HepG2 (cell line): ENCODE data around the gene CNDP1. TPM values are rescaled to one million over a fixed set of nuclear protein-coding genes. Genes with fewer than 3 reads are reported as not detected.

Experiments used
- CHCHD3 ChIP-seq: sonication (generic); formaldehyde crosslinking; IDR thresholded peaks from 2 replicates; pipeline ENCODE4 v1.8.0; 2022; ENCODE audit warnings: mild to moderate bottlenecking, missing genetic modification reagents, moderate library complexity
- EP300 ChIP-seq, 3 experiments: sonication (generic) in 1 of 3; formaldehyde crosslinking in 1 of 3; IDR thresholded peaks; 2 replicates each; pipeline versions ENCODE4 v1.5.1 to v1.6.1; 2011 to 2020; ENCODE audit warnings: low read depth in 2 of 3, low read length in 2 of 3, borderline replicate concordance in 1 of 3, improper control_type of control experiment in 1 of 3, mild to moderate bottlenecking in 1 of 3, missing genetic modification reagents in 1 of 3, moderate library complexity in 1 of 3
- ETV5 ChIP-seq: IDR thresholded peaks from 2 replicates; pipeline ENCODE4 v1.6.1; 2018; ENCODE audit warnings: missing biosample characterization, missing genetic modification reagents, inconsistent platforms, borderline replicate concordance
- GATA4 ChIP-seq: sonication (generic); IDR thresholded peaks from 2 replicates; pipeline ENCODE4 v1.6.1; 2016; ENCODE audit warnings: antibody characterized with exemption, low read depth, borderline replicate concordance
- HDAC1 ChIP-seq: sonication (generic); formaldehyde crosslinking; IDR thresholded peaks from 2 replicates; pipeline ENCODE4 v1.5.1; 2020; ENCODE audit warnings: mild to moderate bottlenecking, missing genetic modification reagents
- ISL2 ChIP-seq: sonication (generic); formaldehyde crosslinking; IDR thresholded peaks from 2 replicates; pipeline ENCODE4 v1.5.0; 2020; ENCODE audit warnings: missing genetic modification reagents
- MYC ChIP-seq: sonication (generic); formaldehyde crosslinking; IDR thresholded peaks from 2 replicates; pipeline ENCODE4 v1.9.0; 2021; ENCODE audit warnings: missing genetic modification reagents, borderline replicate concordance
- NCOR1 ChIP-seq: fragments of 200-600 bp; sonication (generic); IDR thresholded peaks from 2 replicates; pipeline ENCODE4 v1.7.0; 2017; ENCODE audit warnings: antibody characterized with exemption, low read length, borderline replicate concordance
- REXO4 ChIP-seq: sonication (generic); formaldehyde crosslinking; IDR thresholded peaks from 2 replicates; pipeline ENCODE4 v1.8.0; 2022; ENCODE audit warnings: missing genetic modification reagents, mild to moderate bottlenecking, borderline replicate concordance
- RNF2 ChIP-seq: fragments of 450-650 bp; conservative IDR thresholded peaks from 2 replicates; pipeline ENCODE4 v1.6.1; 2016; ENCODE audit warnings: low read depth
- SAFB2 ChIP-seq: sonication (generic); formaldehyde crosslinking; IDR thresholded peaks from 2 replicates; pipeline ENCODE4 v1.5.1; 2020; ENCODE audit warnings: missing genetic modification reagents, low read depth, mild to moderate bottlenecking, borderline replicate concordance
- SAP130 ChIP-seq: IDR thresholded peaks from 2 replicates; pipeline ENCODE4 v1.6.1; 2016; ENCODE audit warnings: low read depth
- SRY ChIP-seq: sonication (generic); formaldehyde crosslinking; IDR thresholded peaks from 2 replicates; pipeline ENCODE4 v1.8.0; 2022; ENCODE audit warnings: mild to moderate bottlenecking, missing genetic modification reagents
- SYNCRIP ChIP-seq: fragments of 200-400 bp; formaldehyde crosslinking; IDR thresholded peaks from 2 replicates; pipeline ENCODE4 v1.6.1; 2018; ENCODE audit warnings: mild to moderate bottlenecking, low read depth, low read length; ENCODE audit not compliant: insufficient read depth
- ZNF143 ChIP-seq: sonication (generic); formaldehyde crosslinking; IDR thresholded peaks from 2 replicates; pipeline ENCODE4 v1.4.0; 2020; ENCODE audit warnings: missing genetic modification reagents
- ZNF251 ChIP-seq: sonication (generic); formaldehyde crosslinking; IDR thresholded peaks from 2 replicates; pipeline ENCODE4 v1.9.0; 2021; ENCODE audit warnings: mild to moderate bottlenecking, missing genetic modification reagents
- ZNF30 ChIP-seq: sonication (generic); formaldehyde crosslinking; IDR thresholded peaks from 2 replicates; pipeline ENCODE4 v1.5.0; 2020; ENCODE audit warnings: mild to moderate bottlenecking, missing genetic modification reagents
- ZNF552 ChIP-seq: sonication (generic); formaldehyde crosslinking; IDR thresholded peaks from 2 replicates; pipeline ENCODE4 v1.9.0; 2022; ENCODE audit warnings: missing genetic modification reagents, mild to moderate bottlenecking, borderline replicate concordance
- ZNF557 ChIP-seq: sonication (generic); formaldehyde crosslinking; IDR thresholded peaks from 2 replicates; pipeline ENCODE4 v1.4.0; 2020; ENCODE audit warnings: missing genetic modification reagents
- ZNF616 ChIP-seq: sonication (generic); formaldehyde crosslinking; IDR thresholded peaks from 2 replicates; pipeline ENCODE4 v1.5.0; 2020; ENCODE audit warnings: low read depth, mild to moderate bottlenecking, missing genetic modification reagents
- ZNF792 ChIP-seq: IDR thresholded peaks from 2 replicates; pipeline ENCODE4 v1.6.1; 2016
- polyA plus RNA-seq, 8 experiments: library from polyadenylated mRNA; depleted of rRNA in 3 of 8; stranded (reverse) in 7 of 8; unstranded in 1 of 8; fragments of >200 nt; fragmentation: Illumina TruSeq in 4 of 8; extraction: Trizol in 4 of 8; gene quantifications; 2 replicates each; pipeline versions ENCODE4 v1.2.1 to v1.2.3, GENCODE V29; 2011 to 2016; ENCODE audit warnings: low read depth in 4 of 8, missing spikeins in 1 of 8, mixed read lengths in 1 of 8; ENCODE audit not compliant: insufficient read depth in 1 of 8
- total RNA-seq, 5 experiments: library from RNA; depleted of rRNA; stranded (reverse); fragments of >200 nt; fragmentation: Illumina TruSeq; extraction: Trizol; gene quantifications; 2 replicates each; pipeline ENCODE4 v1.2.3, GENCODE V29; 2016; ENCODE audit warnings: low read depth in 1 of 5
- TF ChIP-seq, protein P1 (sequence below): IDR thresholded peaks from 2 replicates; pipeline ENCODE4 v1.6.1; 2016; ENCODE audit warnings: low read depth, borderline replicate concordance
- TF ChIP-seq, protein P2 (sequence below): sonication (generic); formaldehyde crosslinking; IDR thresholded peaks from 2 replicates; pipeline ENCODE4 v1.5.0; 2020; ENCODE audit warnings: missing genetic modification reagents
- TF ChIP-seq, protein P3 (sequence below): fragments of 450-650 bp; IDR thresholded peaks from 2 replicates; pipeline ENCODE4 v1.6.1; 2016
- TF ChIP-seq, protein P4 (sequence below): sonication (generic); formaldehyde crosslinking; IDR thresholded peaks from 2 replicates; pipeline ENCODE4 v1.9.0; 2021; ENCODE audit warnings: missing genetic modification reagents, borderline replicate concordance

CNDP1 gene
- total and polyA plus RNA-seq, 2 of the 13 experiments (the other 11 are each of a cell fraction or from before 2014, with no cell fraction given) = 0.01 TPM; not detected in 1

DNA sequence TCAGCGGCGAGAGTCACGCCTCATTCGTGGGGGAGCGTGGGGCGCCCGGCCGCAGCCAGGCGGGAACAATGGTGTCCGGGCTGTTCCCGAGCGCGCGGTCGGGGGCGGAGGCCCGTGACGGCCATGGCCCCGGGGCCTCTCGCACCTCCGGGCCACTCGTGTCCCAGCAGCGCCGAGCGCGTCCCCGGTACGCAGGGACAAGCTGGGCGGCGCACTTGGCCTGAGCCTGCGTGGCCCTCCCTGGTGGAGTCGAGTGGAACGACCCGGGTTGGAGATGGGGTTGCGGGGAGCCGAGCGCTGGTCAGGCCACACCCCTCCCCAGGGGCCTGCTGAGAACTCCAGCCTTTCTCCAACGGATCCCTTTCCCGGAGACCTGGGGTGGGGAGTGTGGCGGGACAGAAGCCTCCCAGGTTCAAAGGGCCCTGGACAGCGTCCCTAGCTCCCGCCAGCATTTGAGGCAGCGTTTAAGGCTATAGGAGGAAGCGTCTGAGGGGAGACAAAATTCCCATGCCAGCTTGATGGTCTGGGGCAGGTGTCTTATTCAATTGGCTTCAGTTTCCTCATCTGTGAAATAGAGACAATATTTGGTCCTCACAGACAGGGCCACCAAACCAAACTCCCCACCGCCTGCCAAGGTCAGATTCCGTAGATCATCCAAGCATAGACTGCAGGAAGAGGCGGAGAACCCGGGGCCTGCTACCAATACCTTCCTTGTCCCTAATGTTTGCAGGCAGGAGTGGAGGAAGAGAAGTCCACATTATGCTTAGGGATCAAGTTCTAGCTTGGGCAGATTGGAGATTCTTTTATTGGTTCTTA, 37.6 kb upstream of the CNDP1 start (continued):
- TF ChIP-seq, protein P1, sequence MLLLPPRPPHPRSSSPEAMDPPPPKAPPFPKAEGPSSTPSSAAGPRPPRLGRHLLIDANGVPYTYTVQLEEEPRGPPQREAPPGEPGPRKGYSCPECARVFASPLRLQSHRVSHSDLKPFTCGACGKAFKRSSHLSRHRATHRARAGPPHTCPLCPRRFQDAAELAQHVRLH = no peak
- peak; percentile 36; the same call in 1 of the 2 replicates for TF ChIP-seq ZNF792 (CRISPR knock-in tag)
- TF ChIP-seq, protein P2, sequence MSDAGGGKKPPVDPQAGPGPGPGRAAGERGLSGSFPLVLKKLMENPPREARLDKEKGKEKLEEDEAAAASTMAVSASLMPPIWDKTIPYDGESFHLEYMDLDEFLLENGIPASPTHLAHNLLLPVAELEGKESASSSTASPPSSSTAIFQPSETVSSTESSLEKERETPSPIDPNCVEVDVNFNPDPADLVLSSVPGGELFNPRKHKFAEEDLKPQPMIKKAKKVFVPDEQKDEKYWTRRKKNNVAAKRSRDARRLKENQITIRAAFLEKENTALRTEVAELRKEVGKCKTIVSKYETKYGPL (CRISPR knock-in tag) = no peak
- 0 out of 2 replicates have a peak, but pooled peaks have one; percentile 34 for TF ChIP-seq RNF2
- no peak; a peak in 1 of 4 replicates for TF ChIP-seq EP300 (IDR thresholded peaks at IDR 0.05; ENCODE audit: low read depth in 2 of 2, low read length in 2 of 2)
- peak; percentile 5; the same call in 1 of the 2 replicates for TF ChIP-seq EP300 (CRISPR knock-in tag; IDR thresholded peaks at IDR 0.05; ENCODE audit: borderline replicate concordance)
- no peak for TF ChIP-seq SRY (CRISPR knock-in tag)
- TF ChIP-seq ZNF552 (CRISPR knock-in tag) = no peak
- TF ChIP-seq, protein P3, sequence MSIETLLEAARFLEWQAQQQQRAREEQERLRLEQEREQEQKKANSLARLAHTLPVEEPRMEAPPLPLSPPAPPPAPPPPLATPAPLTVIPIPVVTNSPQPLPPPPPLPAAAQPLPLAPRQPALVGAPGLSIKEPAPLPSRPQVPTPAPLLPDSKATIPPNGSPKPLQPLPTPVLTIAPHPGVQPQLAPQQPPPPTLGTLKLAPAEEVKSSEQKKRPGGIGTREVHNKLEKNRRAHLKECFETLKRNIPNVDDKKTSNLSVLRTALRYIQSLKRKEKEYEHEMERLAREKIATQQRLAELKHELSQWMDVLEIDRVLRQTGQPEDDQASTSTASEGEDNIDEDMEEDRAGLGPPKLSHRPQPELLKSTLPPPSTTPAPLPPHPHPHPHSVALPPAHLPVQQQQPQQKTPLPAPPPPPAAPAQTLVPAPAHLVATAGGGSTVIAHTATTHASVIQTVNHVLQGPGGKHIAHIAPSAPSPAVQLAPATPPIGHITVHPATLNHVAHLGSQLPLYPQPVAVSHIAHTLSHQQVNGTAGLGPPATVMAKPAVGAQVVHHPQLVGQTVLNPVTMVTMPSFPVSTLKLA = no peak
- 0 out of 2 replicates have a peak, but pooled peaks have one; percentile 7 for TF ChIP-seq NCOR1
- TF ChIP-seq ZNF30 (CRISPR knock-in tag) = no peak
- peak; percentile 16; the same call in 1 of the 2 replicates for TF ChIP-seq ETV5 (CRISPR knock-in tag)
- TF ChIP-seq, protein P4, sequence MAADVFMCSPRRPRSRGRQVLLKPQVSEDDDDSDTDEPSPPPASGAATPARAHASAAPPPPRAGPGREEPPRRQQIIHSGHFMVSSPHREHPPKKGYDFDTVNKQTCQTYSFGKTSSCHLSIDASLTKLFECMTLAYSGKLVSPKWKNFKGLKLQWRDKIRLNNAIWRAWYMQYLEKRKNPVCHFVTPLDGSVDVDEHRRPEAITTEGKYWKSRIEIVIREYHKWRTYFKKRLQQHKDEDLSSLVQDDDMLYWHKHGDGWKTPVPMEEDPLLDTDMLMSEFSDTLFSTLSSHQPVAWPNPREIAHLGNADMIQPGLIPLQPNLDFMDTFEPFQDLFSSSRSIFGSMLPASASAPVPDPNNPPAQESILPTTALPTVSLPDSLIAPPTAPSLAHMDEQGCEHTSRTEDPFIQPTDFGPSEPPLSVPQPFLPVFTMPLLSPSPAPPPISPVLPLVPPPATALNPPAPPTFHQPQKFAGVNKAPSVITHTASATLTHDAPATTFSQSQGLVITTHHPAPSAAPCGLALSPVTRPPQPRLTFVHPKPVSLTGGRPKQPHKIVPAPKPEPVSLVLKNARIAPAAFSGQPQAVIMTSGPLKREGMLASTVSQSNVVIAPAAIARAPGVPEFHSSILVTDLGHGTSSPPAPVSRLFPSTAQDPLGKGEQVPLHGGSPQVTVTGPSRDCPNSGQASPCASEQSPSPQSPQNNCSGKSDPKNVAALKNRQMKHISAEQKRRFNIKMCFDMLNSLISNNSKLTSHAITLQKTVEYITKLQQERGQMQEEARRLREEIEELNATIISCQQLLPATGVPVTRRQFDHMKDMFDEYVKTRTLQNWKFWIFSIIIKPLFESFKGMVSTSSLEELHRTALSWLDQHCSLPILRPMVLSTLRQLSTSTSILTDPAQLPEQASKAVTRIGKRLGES (CRISPR knock-in tag) = no peak
- TF ChIP-seq SAP130 (CRISPR knock-in tag) = peak; percentile 29; the same call in 1 of the 2 replicates
- TF ChIP-seq ZNF616 = 0 out of 2 replicates have a peak, but pooled peaks have one; percentile 11
- no peak for TF ChIP-seq GATA4
- TF ChIP-seq SAFB2 (CRISPR knock-in tag) = no peak
- TF ChIP-seq ZNF143 (CRISPR knock-in tag) = no peak
- TF ChIP-seq MYC (CRISPR knock-in tag) = no peak; the same call in 1 of the 2 replicates
- TF ChIP-seq SYNCRIP = no peak
- no peak for TF ChIP-seq ISL2 (CRISPR knock-in tag)
- 0 out of 2 replicates have a peak, but pooled peaks have one; percentile 60 for TF ChIP-seq CHCHD3 (CRISPR knock-in tag)
- no peak for TF ChIP-seq ZNF557
- no peak; the same call in none of the 2 replicates for TF ChIP-seq HDAC1
- peak; percentile 80; the same call in 1 of the 2 replicates for TF ChIP-seq ZNF251 (CRISPR knock-in tag)
- TF ChIP-seq REXO4 = no peak
